ENCODE data around the gene FKBP8. TPM values are rescaled to one million over a fixed set of nuclear protein-coding genes. Genes with fewer than 3 reads are reported as not detected.
A peak's percentile ranks its signal among the peaks of the same experiment; 100 is the strongest.

The FKBP8 gene
- total and polyA plus RNA-seq, 2 of the 4 experiments (the other 2 are of a cell fraction), result 153 to 289 TPM

DNA sequence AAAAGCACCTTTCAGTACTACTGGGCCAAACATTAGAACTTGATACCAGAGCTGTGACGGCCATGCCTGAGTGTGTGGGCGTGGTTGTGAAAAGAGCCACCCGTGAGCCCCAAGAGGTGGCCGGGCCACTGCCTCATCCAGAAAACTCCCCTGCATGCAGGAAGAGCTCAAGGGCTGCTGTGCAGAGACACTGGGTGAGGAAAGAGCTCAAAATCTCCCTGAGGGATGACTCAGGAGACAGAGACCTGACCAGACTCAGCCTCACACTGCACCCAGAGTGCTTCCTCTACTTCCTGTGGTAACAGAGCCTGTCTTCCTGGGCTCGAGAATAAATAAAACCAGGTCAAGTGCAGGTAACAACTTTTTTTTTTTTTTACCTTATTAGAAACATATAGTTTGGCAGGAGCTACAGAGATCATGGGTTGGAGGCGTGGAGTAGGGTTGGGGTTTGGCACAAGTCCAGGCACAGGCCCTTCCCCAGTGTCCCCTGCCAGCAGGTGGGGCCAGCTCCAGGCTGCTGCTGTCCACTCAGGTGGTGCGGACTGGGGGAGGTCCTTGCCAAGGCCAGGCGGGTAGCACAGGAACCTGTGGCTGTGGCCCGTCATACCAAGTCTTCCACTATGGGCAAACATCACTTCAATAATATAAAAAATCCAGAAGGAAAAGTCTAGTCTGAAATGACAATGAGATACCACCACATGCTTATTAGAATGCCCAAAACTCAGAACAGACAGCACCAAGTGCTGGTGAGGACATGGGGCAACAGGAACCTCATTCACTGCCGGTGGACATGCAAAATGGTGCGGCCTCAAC is 47.0 kb downstream of the FKBP8 start:
- Histone ChIP-seq H3K79me1 (ENCODE audit: low read depth in 1 of 2, low read length in 2 of 2) (peaks cover 20 to 100% of the 10 kb centered on the region in 2 experiments; a peak in 3 of 4 replicates), H2BK20ac (ENCODE audit: low read depth, low read length) (no peak overlapping the region), H2BK15ac (ENCODE audit: low read depth, low read length) (no peak overlapping the region), H3K27ac (ENCODE audit: insufficient read depth, low read length) (no peak overlapping the region), H3K4ac (ENCODE audit: low read depth, low read length) (no peak overlapping the region; the same call in 1 of the 2 replicates), H3K9ac (ENCODE audit: low read depth, low read length) (no peak overlapping the region), H4K20me1 (ENCODE audit: insufficient read depth, low read length) (peaks cover 100% of the 10 kb centered on the region), H3K4me3 (ENCODE audit: insufficient read depth, low read depth, low read length) (no peak overlapping the region), H3K27me3 (ENCODE audit: control insufficient read depth, insufficient read depth, low read length) (no peaks in the 10 kb centered on the region), H2AK9ac (replicated peaks; ENCODE audit: low read depth, low read length, poor library complexity) (no peak overlapping the region), H3K14ac (replicated peaks; ENCODE audit: low read depth, low read length) (no peak overlapping the region), H3K4me1 (ENCODE audit: control insufficient read depth, insufficient read depth, low read length) (peaks cover 25% of the 10 kb centered on the region), H3K4me2 (ENCODE audit: low read depth, low read length) (no peak overlapping the region), H4K5ac (ENCODE audit: low read depth, low read length) (no peak overlapping the region), H2BK5ac (ENCODE audit: low read depth, low read length, poor library complexity, severe bottlenecking) (no peak overlapping the region), H2BK120ac (ENCODE audit: low read depth, low read length) (no peak overlapping the region), H3K23ac (ENCODE audit: low read depth, low read length) (no peak overlapping the region), H3K18ac (ENCODE audit: low read depth, low read length) (no peak overlapping the region), H2AK5ac (ENCODE audit: low read depth, low read length) (peak overlapping the region; percentile 1; the same call in 1 of the 2 replicates), H3K56ac (ENCODE audit: extremely low read depth, insufficient read depth, low read length) (no peak overlapping the region), H4K8ac (ENCODE audit: low read depth in 2 of 2, low read length in 2 of 2) (no peak overlapping the region), H2AFZ (replicated peaks; ENCODE audit: low read length, poor library complexity) (no peak overlapping the region), H4K91ac (ENCODE audit: insufficient read depth, low read depth, low read length) (no peak overlapping the region), H3K36me3 (ENCODE audit: control insufficient read depth, insufficient read depth, low read length) (no peaks in the 10 kb centered on the region), H3K9me3 (ENCODE audit: control insufficient read depth, insufficient read depth, low read length) (no peaks in the 10 kb centered on the region), H3K9me1 (ENCODE audit: insufficient read depth, low read length) (peaks cover 65% of the 10 kb centered on the region)
- ChIA-PET POLR2A (ENCODE audit: unreplicated experiment) (no interaction called here), CTCF (no interaction called here)
- peak; percentile 80 for DNase-seq
- intact Hi-C loops (cut with micrococcal nuclease), result no loop called here
- 80% methylated on average over 1 of the region's 11 CpGs; no CpG with 5 or more reads in 1 of the 2 experiments for WGBS, 2 experiments (ENCODE audit: extremely low coverage in 2 of 2, insufficient read length in 1 of 2)
- BruUV-seq (replicated peaks), result no TSS peak
- dilution Hi-C loops (cut with HindIII; ENCODE audit: low sequenced_read_pairs, unreplicated experiment), result no loop called here
- ATAC-seq (ENCODE audit: low read depth), result peak; percentile 70
- in situ Hi-C loops (cut with MboI; ENCODE audit: low sequenced_read_pairs), result no loop called here
- TF ChIP-seq RAD21 (IDR thresholded peaks at IDR 0.05; ENCODE audit: low read length) (0 out of 2 replicates have a peak, but pooled peaks have one; percentile 12), CEBPB (IDR thresholded peaks at IDR 0.05; ENCODE audit: low read depth, low read length) (peak; percentile 33; the same call in 1 of the 2 replicates), RCOR1 (IDR thresholded peaks at IDR 0.05; ENCODE audit: insufficient replicate concordance, low read length) (no peak), RFX5 (IDR thresholded peaks at IDR 0.05; ENCODE audit: low read depth, low read length) (no peak), MXI1 (IDR thresholded peaks at IDR 0.05; ENCODE audit: borderline replicate concordance, low read depth, low read length) (no peak), BHLHE40 (IDR thresholded peaks at IDR 0.05; ENCODE audit: low read depth, low read length) (no peak), MAZ (IDR thresholded peaks at IDR 0.05; ENCODE audit: borderline replicate concordance, low read depth, low read length) (peak; percentile 21; the same call in 1 of the 2 replicates), NFE2L2 (IDR thresholded peaks at IDR 0.05; ENCODE audit: low read depth, low read length) (peak; percentile 26; the same call in 1 of the 2 replicates), FOS (IDR thresholded peaks at IDR 0.05; ENCODE audit: low read depth, low read length) (peak; percentile 24; the same call in 1 of the 2 replicates), SMC3 (IDR thresholded peaks at IDR 0.05; ENCODE audit: low read depth, low read length) (no peak), CHD1 (IDR thresholded peaks at IDR 0.05; ENCODE audit: low read depth, low read length) (no peak)
- TF ChIP-seq, protein P1, sequence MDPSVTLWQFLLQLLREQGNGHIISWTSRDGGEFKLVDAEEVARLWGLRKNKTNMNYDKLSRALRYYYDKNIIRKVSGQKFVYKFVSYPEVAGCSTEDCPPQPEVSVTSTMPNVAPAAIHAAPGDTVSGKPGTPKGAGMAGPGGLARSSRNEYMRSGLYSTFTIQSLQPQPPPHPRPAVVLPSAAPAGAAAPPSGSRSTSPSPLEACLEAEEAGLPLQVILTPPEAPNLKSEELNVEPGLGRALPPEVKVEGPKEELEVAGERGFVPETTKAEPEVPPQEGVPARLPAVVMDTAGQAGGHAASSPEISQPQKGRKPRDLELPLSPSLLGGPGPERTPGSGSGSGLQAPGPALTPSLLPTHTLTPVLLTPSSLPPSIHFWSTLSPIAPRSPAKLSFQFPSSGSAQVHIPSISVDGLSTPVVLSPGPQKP (IDR thresholded peaks at IDR 0.05; ENCODE audit: borderline replicate concordance, low read depth, low read length), result no peak
- TF ChIP-seq, protein P2, sequence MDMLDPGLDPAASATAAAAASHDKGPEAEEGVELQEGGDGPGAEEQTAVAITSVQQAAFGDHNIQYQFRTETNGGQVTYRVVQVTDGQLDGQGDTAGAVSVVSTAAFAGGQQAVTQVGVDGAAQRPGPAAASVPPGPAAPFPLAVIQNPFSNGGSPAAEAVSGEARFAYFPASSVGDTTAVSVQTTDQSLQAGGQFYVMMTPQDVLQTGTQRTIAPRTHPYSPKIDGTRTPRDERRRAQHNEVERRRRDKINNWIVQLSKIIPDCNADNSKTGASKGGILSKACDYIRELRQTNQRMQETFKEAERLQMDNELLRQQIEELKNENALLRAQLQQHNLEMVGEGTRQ (IDR thresholded peaks at IDR 0.05; ENCODE audit: low read depth, low read length), result no peak
- TF ChIP-seq, protein P3, sequence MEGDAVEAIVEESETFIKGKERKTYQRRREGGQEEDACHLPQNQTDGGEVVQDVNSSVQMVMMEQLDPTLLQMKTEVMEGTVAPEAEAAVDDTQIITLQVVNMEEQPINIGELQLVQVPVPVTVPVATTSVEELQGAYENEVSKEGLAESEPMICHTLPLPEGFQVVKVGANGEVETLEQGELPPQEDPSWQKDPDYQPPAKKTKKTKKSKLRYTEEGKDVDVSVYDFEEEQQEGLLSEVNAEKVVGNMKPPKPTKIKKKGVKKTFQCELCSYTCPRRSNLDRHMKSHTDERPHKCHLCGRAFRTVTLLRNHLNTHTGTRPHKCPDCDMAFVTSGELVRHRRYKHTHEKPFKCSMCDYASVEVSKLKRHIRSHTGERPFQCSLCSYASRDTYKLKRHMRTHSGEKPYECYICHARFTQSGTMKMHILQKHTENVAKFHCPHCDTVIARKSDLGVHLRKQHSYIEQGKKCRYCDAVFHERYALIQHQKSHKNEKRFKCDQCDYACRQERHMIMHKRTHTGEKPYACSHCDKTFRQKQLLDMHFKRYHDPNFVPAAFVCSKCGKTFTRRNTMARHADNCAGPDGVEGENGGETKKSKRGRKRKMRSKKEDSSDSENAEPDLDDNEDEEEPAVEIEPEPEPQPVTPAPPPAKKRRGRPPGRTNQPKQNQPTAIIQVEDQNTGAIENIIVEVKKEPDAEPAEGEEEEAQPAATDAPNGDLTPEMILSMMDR (conservative IDR thresholded peaks at IDR 0.05; ENCODE audit: low read depth, low read length), result no peak

Measured in IMR-90 (cell line).